Endometrial microvascular endothelial cells (primary cell): ENCODE measurements around the gene MEX3D. TPM values are rescaled to one million over a fixed set of nuclear protein-coding genes. Genes with fewer than 3 reads are reported as not detected.
"Not testable (repeated sequence)": the region's sequence is repeated elsewhere in the genome, so short reads cannot be mapped to it uniquely, and the experiment has no call there.

Experiments used
- in situ Hi-C: cut with HindIII; loops from 2 replicates; pipeline ENCODE4 v1.10.0; 2017; ENCODE audit warnings: low sequenced_read_pairs, low pct_unique_long_range_greater_than_20kb; ENCODE audit errors: inconsistent ontology term
- total RNA-seq: library from RNA; depleted of rRNA; stranded (reverse); fragments of >200 nt; gene quantifications from one replicate; pipeline ENCODE4 v1.2.3, GENCODE V29; 2015; ENCODE audit errors: inconsistent ontology term

MEX3D gene
- total RNA-seq, 1 donor from 2014 or later, result 41.4 TPM

- in situ Hi-C loops, result no loop called here
Measured at GRCh38 chr19:1554968-1555367, 13.2 kb downstream of the MEX3D start.

GRCh38 chr19:1553415-1553814 lies 14.7 kb downstream of the MEX3D start:
- in situ Hi-C loops, result no loop called here

- in situ Hi-C loops, result no loop called here
Measured at GRCh38 chr19:1551068-1552040, 16.8 kb downstream of the MEX3D start.

- in situ Hi-C loops, result no loop called here
Measured at GRCh38 chr19:1549332-1549945, 18.7 kb downstream of the MEX3D start.

GRCh38 chr19:1540365-1540925 lies 27.7 kb downstream of the MEX3D start:
- in situ Hi-C loops, result no loop called here

- in situ Hi-C loops, result not testable (repeated sequence)
Measured at GRCh38 chr19:1539749-1540148, 28.4 kb downstream of the MEX3D start.

GRCh38 chr19:1538978-1539377 lies 29.1 kb downstream of the MEX3D start:
- in situ Hi-C loops, result no loop called here

GRCh38 chr19:1535699-1536098 lies 32.4 kb downstream of the MEX3D start:
- in situ Hi-C loops, result not testable (repeated sequence)

- in situ Hi-C loops, result no loop called here
Measured at GRCh38 chr19:1534972-1535371, 33.2 kb downstream of the MEX3D start.

GRCh38 chr19:1533510-1534150 lies 34.5 kb downstream of the MEX3D start:
- in situ Hi-C loops, result no loop called here

- in situ Hi-C loops, result no loop called here
Measured at GRCh38 chr19:1532003-1532402, 36.1 kb downstream of the MEX3D start.

GRCh38 chr19:1531587-1531986 lies 36.5 kb downstream of the MEX3D start:
- in situ Hi-C loops, result no loop called here

GRCh38 chr19:1530856-1531255 lies 37.3 kb downstream of the MEX3D start:
- in situ Hi-C loops, result not testable (repeated sequence)

- in situ Hi-C loops, result no loop called here
Measured at GRCh38 chr19:1529430-1529816, 38.7 kb downstream of the MEX3D start.

- in situ Hi-C loops, result no loop called here
Measured at GRCh38 chr19:1528596-1529429, 39.3 kb downstream of the MEX3D start.

GRCh38 chr19:1527650-1528309 lies 40.3 kb downstream of the MEX3D start:
- in situ Hi-C loops, result no loop called here

GRCh38 chr19:1526979-1527649 lies 41.0 kb downstream of the MEX3D start:
- in situ Hi-C loops, result no loop called here
